Measurements from ENCODE around the gene LSM8.

The LSM8 gene

GRCh38 chr7:118148930-118149329 lies 35.0 kb upstream of the LSM8 start:
- ChIA-PET POLR2A (no interaction called here), CTCF (interaction anchor here (0.6 to 1.0 kb wide), 3 partner anchors 25 to 691 kb away, joined by 3 to 4 read pairs (median 3); no protein-coding TSS in a partner anchor)
- no peak overlapping the region for H3K27ac ChIP-seq (ENCODE audit: extremely low read depth, low read depth, low read length)
- no peaks in the 10 kb centered on the region for H3K36me3 ChIP-seq (ENCODE audit: control insufficient read depth in 2 of 2, insufficient read depth in 1 of 2, low read length in 2 of 2)
- no peaks in the 10 kb centered on the region for H3K4me1 ChIP-seq (ENCODE audit: control insufficient read depth, insufficient read depth, low read length)
- TF ChIP-seq ZNF211 (tag by site-specific recombination; IDR thresholded peaks at IDR 0.05; ENCODE audit: low read depth) (no peak), ZNF785 (tag by site-specific recombination; IDR thresholded peaks at IDR 0.05) (no peak), ZNF692 (tag by site-specific recombination; IDR thresholded peaks at IDR 0.05) (no peak)
- no peaks in the 10 kb centered on the region for H3K9me3 ChIP-seq (ENCODE audit: control insufficient read depth, insufficient read depth, low read depth, low read length)
- H3K4me3 ChIP-seq (ENCODE audit: low read depth, low read length): no peak overlapping the region

- no peaks in the 10 kb centered on the region for H3K4me1 ChIP-seq (ENCODE audit: control insufficient read depth, insufficient read depth, low read length)
- no peak for TF ChIP-seq ZNF510 (tag by site-specific recombination; IDR thresholded peaks at IDR 0.05; ENCODE audit: insufficient replicate concordance)
- no peak for TF ChIP-seq ZNF391 (tag by site-specific recombination; IDR thresholded peaks at IDR 0.05; ENCODE audit: borderline replicate concordance, low read depth)
- no peak for TF ChIP-seq ZNF292 (tag by site-specific recombination; IDR thresholded peaks at IDR 0.05; ENCODE audit: borderline replicate concordance, low read depth)
- no peak for TF ChIP-seq ZNF488 (tag by site-specific recombination; IDR thresholded peaks at IDR 0.05)
- no peak overlapping the region for H3K27ac ChIP-seq (ENCODE audit: extremely low read depth, low read depth, low read length)
- POLR2A ChIA-PET: no interaction called here
- no peaks in the 10 kb centered on the region for H3K36me3 ChIP-seq (ENCODE audit: control insufficient read depth in 2 of 2, insufficient read depth in 1 of 2, low read length in 2 of 2)
- CTCF ChIA-PET: interaction anchor here (0.6 to 1.0 kb wide), 2 partner anchors 399 to 692 kb away, joined by 3 read pairs; no protein-coding TSS in a partner anchor
- no peak overlapping the region for H3K4me3 ChIP-seq (ENCODE audit: low read depth, low read length)
- H3K9me3 ChIP-seq (ENCODE audit: control insufficient read depth, insufficient read depth, low read depth, low read length): no peaks in the 10 kb centered on the region
Observed at GRCh38 chr7:118149394-118149793, 34.6 kb upstream of the LSM8 start.

- H3K36me3 ChIP-seq (ENCODE audit: control insufficient read depth in 2 of 2, insufficient read depth in 1 of 2, low read length in 2 of 2): no peaks in the 10 kb centered on the region
- no peaks in the 10 kb centered on the region for H3K9me3 ChIP-seq (ENCODE audit: control insufficient read depth, insufficient read depth, low read depth, low read length)
- ChIA-PET POLR2A (no interaction called here), CTCF (interaction anchor here (0.6 to 1.8 kb wide), 8 partner anchors 158 to 1252 kb away, joined by 3 to 7 read pairs (median 4); no protein-coding TSS in a partner anchor)
- no peak overlapping the region for H3K27ac ChIP-seq (ENCODE audit: extremely low read depth, low read depth, low read length)
- H3K4me1 ChIP-seq (ENCODE audit: control insufficient read depth, insufficient read depth, low read length): no peaks in the 10 kb centered on the region
- no peak overlapping the region for H3K4me3 ChIP-seq (ENCODE audit: low read depth, low read length)
- TF ChIP-seq ZNF274 (IDR thresholded peaks at IDR 0.05; ENCODE audit: low read length) (no peak), ZNF274 (tag by site-specific recombination; IDR thresholded peaks at IDR 0.05; ENCODE audit: borderline replicate concordance) (no peak), GLI2 (tag by site-specific recombination; IDR thresholded peaks at IDR 0.05; ENCODE audit: borderline replicate concordance, low read depth) (no peak)
- TF ChIP-seq, protein P1, sequence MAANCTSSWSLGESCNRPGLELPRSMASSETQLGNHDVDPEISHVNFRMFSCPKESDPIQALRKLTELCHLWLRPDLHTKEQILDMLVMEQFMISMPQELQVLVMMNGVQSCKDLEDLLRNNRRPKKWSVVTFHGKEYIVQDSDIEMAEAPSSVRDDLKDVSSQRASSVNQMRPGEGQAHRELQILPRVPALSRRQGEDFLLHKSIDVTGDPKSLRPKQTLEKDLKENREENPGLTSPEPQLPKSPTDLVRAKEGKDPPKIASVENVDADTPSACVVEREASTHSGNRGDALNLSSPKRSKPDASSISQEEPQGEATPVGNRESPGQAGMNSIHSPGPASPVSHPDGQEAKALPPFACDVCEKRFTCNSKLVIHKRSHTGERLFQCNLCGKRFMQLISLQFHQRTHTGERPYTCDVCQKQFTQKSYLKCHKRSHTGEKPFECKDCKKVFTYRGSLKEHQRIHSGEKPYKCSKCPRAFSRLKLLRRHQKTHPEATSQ (tag by site-specific recombination; IDR thresholded peaks at IDR 0.05): no peak
Observed at GRCh38 chr7:118151671-118152070, 32.3 kb upstream of the LSM8 start.

GRCh38 chr7:118152149-118152548 lies 31.8 kb upstream of the LSM8 start:
- Histone ChIP-seq H3K4me3 (ENCODE audit: low read depth, low read length) (no peak overlapping the region), H3K4me1 (ENCODE audit: control insufficient read depth, insufficient read depth, low read length) (no peaks in the 10 kb centered on the region), H3K9me3 (ENCODE audit: control insufficient read depth, insufficient read depth, low read depth, low read length) (no peaks in the 10 kb centered on the region), H3K27ac (ENCODE audit: extremely low read depth, low read depth, low read length) (no peak overlapping the region), H3K36me3 (ENCODE audit: control insufficient read depth in 2 of 2, insufficient read depth in 1 of 2, low read length in 2 of 2) (no peaks in the 10 kb centered on the region)
- ChIA-PET CTCF (interaction anchor here (0.6 to 1.8 kb wide), 7 partner anchors 43 to 752 kb away, joined by 3 to 7 read pairs (median 3); no protein-coding TSS in a partner anchor), POLR2A (no interaction called here)
- TF ChIP-seq ZNF530 (tag by site-specific recombination; IDR thresholded peaks at IDR 0.05; ENCODE audit: low read depth) (no peak), ZNF2 (tag by site-specific recombination; IDR thresholded peaks at IDR 0.05) (no peak), ZNF776 (tag by site-specific recombination; IDR thresholded peaks at IDR 0.05; ENCODE audit: borderline replicate concordance) (no peak), GFI1B (tag by site-specific recombination; IDR thresholded peaks at IDR 0.05) (no peak), ZBTB7A (tag by site-specific recombination; IDR thresholded peaks at IDR 0.05; ENCODE audit: low read depth) (no peak), MEIS1 (CRISPR knock-in tag; IDR thresholded peaks at IDR 0.05; ENCODE audit: borderline replicate concordance) (no peak), ZNF174 (tag by site-specific recombination; IDR thresholded peaks at IDR 0.05) (no peak)
- TF ChIP-seq, protein P2, sequence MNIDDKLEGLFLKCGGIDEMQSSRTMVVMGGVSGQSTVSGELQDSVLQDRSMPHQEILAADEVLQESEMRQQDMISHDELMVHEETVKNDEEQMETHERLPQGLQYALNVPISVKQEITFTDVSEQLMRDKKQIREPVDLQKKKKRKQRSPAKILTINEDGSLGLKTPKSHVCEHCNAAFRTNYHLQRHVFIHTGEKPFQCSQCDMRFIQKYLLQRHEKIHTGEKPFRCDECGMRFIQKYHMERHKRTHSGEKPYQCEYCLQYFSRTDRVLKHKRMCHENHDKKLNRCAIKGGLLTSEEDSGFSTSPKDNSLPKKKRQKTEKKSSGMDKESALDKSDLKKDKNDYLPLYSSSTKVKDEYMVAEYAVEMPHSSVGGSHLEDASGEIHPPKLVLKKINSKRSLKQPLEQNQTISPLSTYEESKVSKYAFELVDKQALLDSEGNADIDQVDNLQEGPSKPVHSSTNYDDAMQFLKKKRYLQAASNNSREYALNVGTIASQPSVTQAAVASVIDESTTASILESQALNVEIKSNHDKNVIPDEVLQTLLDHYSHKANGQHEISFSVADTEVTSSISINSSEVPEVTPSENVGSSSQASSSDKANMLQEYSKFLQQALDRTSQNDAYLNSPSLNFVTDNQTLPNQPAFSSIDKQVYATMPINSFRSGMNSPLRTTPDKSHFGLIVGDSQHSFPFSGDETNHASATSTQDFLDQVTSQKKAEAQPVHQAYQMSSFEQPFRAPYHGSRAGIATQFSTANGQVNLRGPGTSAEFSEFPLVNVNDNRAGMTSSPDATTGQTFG (tag by site-specific recombination; IDR thresholded peaks at IDR 0.05; ENCODE audit: borderline replicate concordance): no peak
